Endothelial cell of umbilical vein (primary cell): ENCODE results near the gene OR4K14. TPM values are rescaled to one million over a fixed set of nuclear protein-coding genes. Genes with fewer than 3 reads are reported as not detected.

Experiments used
- BruUV-seq: library from RNA; stranded (reverse); fragments of 400-500 nt; replicated peaks from 2 replicates; lab custom pipeline; 2021; lab: Mats Ljungman, UMichigan
- CTCF ChIA-PET: fragments of 300-600, 350-600 bp; sonication (Branson Sonifier 250); formaldehyde crosslinking; loops from one replicate; lab custom pipeline; 2021; ENCODE audit warnings: antibody characterized with exemption, inconsistent platforms; lab: Charles Lee
- POLR2A ChIA-PET: fragments of 300-600, 350-600 bp; sonication (Branson Sonifier 250); formaldehyde crosslinking; loops from one replicate; lab custom pipeline; 2021; ENCODE audit warnings: antibody characterized with exemption, inconsistent platforms; lab: Charles Lee
- DNase-seq: peaks from one replicate; pipeline ENCODE4 v3.0.0-alpha.2; 2011; ENCODE audit warnings: low read depth, low spot score
- FAIRE-seq: peaks from 2 replicates; lab custom pipeline; 2011; peaks lifted over from hg19 to GRCh38; lab: Jason Lieb, UNC
- H2AFZ ChIP-seq: 2 replicates; pipeline ENCODE4 v1.6.0; 2012; ENCODE audit warnings: low read depth, low read length, control low read depth, inconsistent platforms
- H3K27ac ChIP-seq: 2 replicates; pipeline ENCODE4 v1.5.1; 2011; ENCODE audit warnings: low read depth, mild to moderate bottlenecking, control low read depth, low read length, moderate library complexity; ENCODE audit not compliant: insufficient read depth
- H3K27me3 ChIP-seq, 2 experiments: 2 replicates each; pipeline versions ENCODE4 v1.6.0 to v1.6.1; 2011; ENCODE audit warnings: low read length in 2 of 2, mixed read lengths in 1 of 2; ENCODE audit not compliant: control insufficient read depth in 2 of 2, insufficient read depth in 2 of 2
- H3K36me3 ChIP-seq, 2 experiments: 2 replicates in 1 of 2; 3 replicates in 1 of 2; pipeline ENCODE4 v1.5.1; 2011; ENCODE audit warnings: low read length in 2 of 2, mild to moderate bottlenecking in 1 of 2, moderate library complexity in 1 of 2; ENCODE audit not compliant: control insufficient read depth in 2 of 2, insufficient read depth in 2 of 2; ENCODE audit errors: extremely low read depth in 1 of 2
- H3K4me1 ChIP-seq: 3 replicates; pipeline ENCODE4 v1.5.1; 2011; ENCODE audit warnings: mild to moderate bottlenecking, low read length; ENCODE audit not compliant: control insufficient read depth, insufficient read depth; ENCODE audit errors: extremely low read depth
- H3K4me2 ChIP-seq: 2 replicates; pipeline ENCODE4 v1.6.1; 2011; ENCODE audit warnings: low read length, control low read depth, mixed read lengths; ENCODE audit not compliant: insufficient read depth
- H3K4me3 ChIP-seq, 3 experiments: fragments of 200-600 bp in 1 of 3; sonication (generic), shearing (Covaris generic) in 1 of 3; replicated peaks in 1 of 3; 2 replicates each; pipeline ENCODE4 v1.5.1; 2011 to 2016; ENCODE audit warnings: control low read depth in 3 of 3, low read length in 3 of 3, mild to moderate bottlenecking in 2 of 3, inconsistent platforms in 1 of 3, low read depth in 1 of 3, moderate library complexity in 1 of 3; ENCODE audit not compliant: insufficient read depth in 1 of 3
- H3K79me2 ChIP-seq: 2 replicates; pipeline ENCODE4 v1.6.0; 2012; ENCODE audit warnings: low read length, inconsistent platforms; ENCODE audit not compliant: control insufficient read depth, insufficient read depth
- H3K9ac ChIP-seq: replicated peaks from 2 replicates; pipeline ENCODE3; 2011; ENCODE audit warnings: low read length, control low read depth; ENCODE audit not compliant: insufficient read depth; ENCODE audit errors: extremely low read depth
- H3K9me1 ChIP-seq: replicated peaks from 3 replicates; pipeline ENCODE4 v1.6.0; 2011; ENCODE audit warnings: mild to moderate bottlenecking, low read length; ENCODE audit not compliant: control insufficient read depth, insufficient read depth; ENCODE audit errors: extremely low read depth
- H3K9me3 ChIP-seq: replicated peaks from 2 replicates; pipeline ENCODE4 v1.5.1; 2012; ENCODE audit warnings: low read length, inconsistent platforms; ENCODE audit not compliant: control insufficient read depth, insufficient read depth
- H4K20me1 ChIP-seq: replicated peaks from 2 replicates; pipeline ENCODE3; 2011; ENCODE audit warnings: mild to moderate bottlenecking, low read length; ENCODE audit not compliant: control insufficient read depth, insufficient read depth; ENCODE audit errors: extremely low read depth
- EZH2 ChIP-seq: IDR thresholded peaks from 2 replicates; pipeline ENCODE4 v1.6.1; 2012; ENCODE audit warnings: borderline replicate concordance, low read depth, mild to moderate bottlenecking, moderate library complexity, low read length, inconsistent platforms; ENCODE audit not compliant: severe bottlenecking
- FOS ChIP-seq: IDR thresholded peaks from 2 replicates; pipeline ENCODE4 v1.6.1; 2011; ENCODE audit warnings: mild to moderate bottlenecking, low read length, moderate library complexity, borderline replicate concordance; ENCODE audit not compliant: insufficient read depth
- GATA2 ChIP-seq: IDR thresholded peaks from 2 replicates; pipeline ENCODE4 v1.7.0; 2011; ENCODE audit warnings: low read depth, mild to moderate bottlenecking, moderate library complexity, mixed read lengths, low read length; ENCODE audit not compliant: insufficient read length, insufficient read depth
- JUN ChIP-seq: IDR thresholded peaks from 2 replicates; pipeline ENCODE4 v1.6.1; 2011; ENCODE audit warnings: borderline replicate concordance, low read depth; ENCODE audit not compliant: insufficient read length, insufficient read depth
- MYC ChIP-seq: IDR thresholded peaks from one replicate; pipeline ENCODE4 v1.6.1; 2011; ENCODE audit warnings: mild to moderate bottlenecking, low read depth, low read length
- POLR2A ChIP-seq: IDR thresholded peaks from 2 replicates; pipeline ENCODE4 v1.6.1; 2012; ENCODE audit warnings: low read depth, mild to moderate bottlenecking, control low read depth, low read length
- POLR2AphosphoS5 ChIP-seq: IDR thresholded peaks from 2 replicates; pipeline ENCODE4 v1.6.1; 2012; ENCODE audit warnings: low read depth, mild to moderate bottlenecking, control low read depth, low read length, moderate library complexity; ENCODE audit not compliant: insufficient read depth
- dilution Hi-C: fragments of 300-500 bp; cut with MboI; formaldehyde crosslinking; loops from one replicate; pipeline ENCODE4 v1.15.0; 2019; ENCODE audit warnings: low sequenced_read_pairs; ENCODE audit not compliant: extremely low pct_ligation_motif_present
- intact Hi-C: fragments of 100-400 bp; cut with micrococcal nuclease; formaldehyde crosslinking; loops from one replicate; pipeline ENCODE4 v1.10.0; 2022
- polyA plus RNA-seq, 4 experiments: library from polyadenylated mRNA; depleted of rRNA in 3 of 4; stranded (reverse) in 3 of 4; unstranded in 1 of 4; fragments of >200 nt; gene quantifications; 2 replicates each; pipeline versions ENCODE4 v1.2.1 to v1.2.3, GENCODE V29; 2011 to 2012; ENCODE audit warnings: missing spikeins in 1 of 4
- total RNA-seq: library from RNA; stranded (reverse); gene quantifications from 2 replicates; pipeline ENCODE4 v1.2.3, GENCODE V29; 2021
- TF ChIP-seq, protein P1 (sequence below), 2 donors: IDR thresholded peaks; 1 replicate in 1 of 2; 2 replicates in 1 of 2; pipeline ENCODE4 v1.5.1; 2011; ENCODE audit warnings: low read length in 2 of 2, mild to moderate bottlenecking in 2 of 2, moderate library complexity in 2 of 2, control low read depth in 1 of 2, inconsistent platforms in 1 of 2, low read depth in 1 of 2; ENCODE audit not compliant: insufficient read depth in 1 of 2; ENCODE audit errors: extremely low read depth in 1 of 2
- TF ChIP-seq, protein P2 (sequence below): IDR thresholded peaks from 2 replicates; pipeline ENCODE4 v1.6.1; 2011; ENCODE audit not compliant: insufficient read depth, insufficient read length

OR4K14 gene
- total and polyA plus RNA-seq, 2 donors (not counting 3 experiments of a cell fraction or from before 2014, with no cell fraction given) = not detected

DNA sequence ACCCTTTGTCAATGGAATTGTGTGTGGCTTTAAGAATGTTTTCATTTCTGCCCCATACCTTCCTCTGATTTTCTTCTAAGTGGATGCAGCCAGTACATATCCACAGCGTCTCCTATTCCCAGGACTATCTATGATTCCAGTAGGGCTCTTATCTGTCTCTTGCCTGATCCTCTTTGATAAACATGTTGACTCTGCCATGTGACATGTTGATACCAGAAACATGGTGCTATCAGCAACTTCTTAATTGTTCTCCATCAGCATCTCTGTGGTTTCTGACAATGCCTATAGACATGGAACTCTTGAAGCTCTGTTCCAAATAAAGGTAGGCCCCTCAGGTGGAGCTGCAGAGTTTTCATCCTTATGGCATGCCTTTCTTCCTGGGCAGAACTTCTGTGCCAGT is 29.1 kb upstream of the OR4K14 start:
- Histone ChIP-seq H3K79me2 (no peaks in the 10 kb centered on the region), H3K9ac (no peak overlapping the region), H3K27ac (no peak overlapping the region), H2AFZ (no peak overlapping the region), H3K36me3 (no peaks in the 10 kb centered on the region), H3K27me3 (no peaks in the 10 kb centered on the region), H3K9me1 (no peaks in the 10 kb centered on the region), H3K9me3 (peaks cover 2% of the 10 kb centered on the region), H3K4me2 (no peak overlapping the region), H3K4me1 (no peaks in the 10 kb centered on the region), H3K4me3 (no peak overlapping the region), H4K20me1 (no peaks in the 10 kb centered on the region)
- ChIA-PET POLR2A (no interaction called here), CTCF (no interaction called here)
- no peak for TF ChIP-seq POLR2A
- TF ChIP-seq EZH2 = no peak
- TF ChIP-seq JUN = no peak
- no peak for TF ChIP-seq POLR2AphosphoS5
- TF ChIP-seq, protein P1, sequence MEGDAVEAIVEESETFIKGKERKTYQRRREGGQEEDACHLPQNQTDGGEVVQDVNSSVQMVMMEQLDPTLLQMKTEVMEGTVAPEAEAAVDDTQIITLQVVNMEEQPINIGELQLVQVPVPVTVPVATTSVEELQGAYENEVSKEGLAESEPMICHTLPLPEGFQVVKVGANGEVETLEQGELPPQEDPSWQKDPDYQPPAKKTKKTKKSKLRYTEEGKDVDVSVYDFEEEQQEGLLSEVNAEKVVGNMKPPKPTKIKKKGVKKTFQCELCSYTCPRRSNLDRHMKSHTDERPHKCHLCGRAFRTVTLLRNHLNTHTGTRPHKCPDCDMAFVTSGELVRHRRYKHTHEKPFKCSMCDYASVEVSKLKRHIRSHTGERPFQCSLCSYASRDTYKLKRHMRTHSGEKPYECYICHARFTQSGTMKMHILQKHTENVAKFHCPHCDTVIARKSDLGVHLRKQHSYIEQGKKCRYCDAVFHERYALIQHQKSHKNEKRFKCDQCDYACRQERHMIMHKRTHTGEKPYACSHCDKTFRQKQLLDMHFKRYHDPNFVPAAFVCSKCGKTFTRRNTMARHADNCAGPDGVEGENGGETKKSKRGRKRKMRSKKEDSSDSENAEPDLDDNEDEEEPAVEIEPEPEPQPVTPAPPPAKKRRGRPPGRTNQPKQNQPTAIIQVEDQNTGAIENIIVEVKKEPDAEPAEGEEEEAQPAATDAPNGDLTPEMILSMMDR (IDR thresholded peaks at IDR 0.05; ENCODE audit: extremely low read depth in 1 of 2, insufficient read depth in 1 of 2, low read depth in 1 of 2, low read length in 2 of 2) = no peak
- TF ChIP-seq, protein P2, sequence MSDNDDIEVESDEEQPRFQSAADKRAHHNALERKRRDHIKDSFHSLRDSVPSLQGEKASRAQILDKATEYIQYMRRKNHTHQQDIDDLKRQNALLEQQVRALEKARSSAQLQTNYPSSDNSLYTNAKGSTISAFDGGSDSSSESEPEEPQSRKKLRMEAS = no peak
- no peak for TF ChIP-seq MYC
- no peak for TF ChIP-seq FOS
- no peak for TF ChIP-seq GATA2
- DNase-seq = no peak
- intact Hi-C loops = no loop called here
- dilution Hi-C loops = no loop called here
- BruUV-seq = no TSS peak
- no peak for FAIRE-seq
